GM19438 (cell line): ENCODE measurements around the gene BBOX1.

ENCODE experiments used
- ATAC-seq: cut with Tn5 transposase; IDR thresholded peaks from one replicate; pipeline ENCODE4 v1.9.1; 2021; ENCODE audit warnings: low read depth; ENCODE audit not compliant: unreplicated experiment

The BBOX1 gene

GRCh38 chr11:27025312-27025955, 15.2 kb upstream of the BBOX1 start:
- no peak for ATAC-seq

- ATAC-seq, result no peak
Observed at GRCh38 chr11:27025957-27026733, 14.5 kb upstream of the BBOX1 start.

- no peak for ATAC-seq
Observed at GRCh38 chr11:27028561-27028965, 12.1 kb upstream of the BBOX1 start.

GRCh38 chr11:27029966-27030365, 10.6 kb upstream of the BBOX1 start:
- no peak for ATAC-seq

GRCh38 chr11:27031754-27032153, 8.9 kb upstream of the BBOX1 start:
- no peak for ATAC-seq

GRCh38 chr11:27039873-27040272, 742 bp upstream of the BBOX1 start:
- no peak for ATAC-seq

- no peak for ATAC-seq
Observed at GRCh38 chr11:27041141-27041899, 705 bp downstream of the BBOX1 start.

- ATAC-seq, result no peak
Observed at GRCh38 chr11:27046956-27047355, 6.3 kb downstream of the BBOX1 start.

- no peak for ATAC-seq
Observed at GRCh38 chr11:27052668-27053067, 12.1 kb downstream of the BBOX1 start.

GRCh38 chr11:27055065-27055682, 14.6 kb downstream of the BBOX1 start:
- no peak for ATAC-seq

GRCh38 chr11:27057091-27057780, 16.6 kb downstream of the BBOX1 start:
- ATAC-seq, result no peak

- no peak for ATAC-seq
Observed at GRCh38 chr11:27058456-27058855, 17.8 kb downstream of the BBOX1 start.

GRCh38 chr11:27059431-27059830, 18.8 kb downstream of the BBOX1 start:
- no peak for ATAC-seq

- no peak for ATAC-seq
Observed at GRCh38 chr11:27060816-27061460, 20.3 kb downstream of the BBOX1 start.

- ATAC-seq, result no peak
Observed at GRCh38 chr11:27061461-27061821, 20.8 kb downstream of the BBOX1 start.

- ATAC-seq, result no peak
Observed at GRCh38 chr11:27064086-27064485, 23.5 kb downstream of the BBOX1 start.

GRCh38 chr11:27075192-27075591, 34.6 kb downstream of the BBOX1 start:
- ATAC-seq, result no peak

- no peak for ATAC-seq
Observed at GRCh38 chr11:27075655-27076054, 35.0 kb downstream of the BBOX1 start.

GRCh38 chr11:27076121-27076589, 35.5 kb downstream of the BBOX1 start:
- no peak for ATAC-seq

GRCh38 chr11:27081056-27081455, 40.4 kb downstream of the BBOX1 start:
- ATAC-seq, result no peak
